COR-L47 (cell line): ENCODE measurements around the gene ATAT1.
"Not testable (repeated sequence)": the region's sequence is repeated elsewhere in the genome, so short reads cannot be mapped to it uniquely, and the experiment has no call there.

ENCODE experiments used
- DNase-seq: peaks from one replicate; lab custom pipeline; 2025; lab: John Stamatoyannopoulos, UW

ATAT1 gene

DNA sequence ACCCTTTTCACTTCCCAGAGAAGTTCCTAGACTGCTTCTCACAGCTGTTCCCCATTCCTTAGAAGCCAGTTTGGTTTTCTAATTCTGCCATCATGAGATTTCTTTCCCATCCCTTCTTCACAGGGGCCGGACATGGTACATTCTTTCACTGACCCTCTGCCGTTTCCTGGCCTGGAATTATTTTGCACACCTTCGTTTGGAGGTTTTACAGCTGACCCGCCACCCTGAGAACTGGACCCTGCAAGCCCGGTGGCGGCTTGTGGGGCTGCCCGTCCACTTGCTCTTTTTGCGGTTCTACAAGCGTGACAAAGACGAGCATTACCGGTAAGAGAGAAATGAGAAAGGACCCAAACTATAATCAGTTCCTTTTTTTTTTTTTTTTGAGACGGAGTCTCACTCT, 24.5 kb downstream of the ATAT1 start:
- no peak for DNase-seq

DNA sequence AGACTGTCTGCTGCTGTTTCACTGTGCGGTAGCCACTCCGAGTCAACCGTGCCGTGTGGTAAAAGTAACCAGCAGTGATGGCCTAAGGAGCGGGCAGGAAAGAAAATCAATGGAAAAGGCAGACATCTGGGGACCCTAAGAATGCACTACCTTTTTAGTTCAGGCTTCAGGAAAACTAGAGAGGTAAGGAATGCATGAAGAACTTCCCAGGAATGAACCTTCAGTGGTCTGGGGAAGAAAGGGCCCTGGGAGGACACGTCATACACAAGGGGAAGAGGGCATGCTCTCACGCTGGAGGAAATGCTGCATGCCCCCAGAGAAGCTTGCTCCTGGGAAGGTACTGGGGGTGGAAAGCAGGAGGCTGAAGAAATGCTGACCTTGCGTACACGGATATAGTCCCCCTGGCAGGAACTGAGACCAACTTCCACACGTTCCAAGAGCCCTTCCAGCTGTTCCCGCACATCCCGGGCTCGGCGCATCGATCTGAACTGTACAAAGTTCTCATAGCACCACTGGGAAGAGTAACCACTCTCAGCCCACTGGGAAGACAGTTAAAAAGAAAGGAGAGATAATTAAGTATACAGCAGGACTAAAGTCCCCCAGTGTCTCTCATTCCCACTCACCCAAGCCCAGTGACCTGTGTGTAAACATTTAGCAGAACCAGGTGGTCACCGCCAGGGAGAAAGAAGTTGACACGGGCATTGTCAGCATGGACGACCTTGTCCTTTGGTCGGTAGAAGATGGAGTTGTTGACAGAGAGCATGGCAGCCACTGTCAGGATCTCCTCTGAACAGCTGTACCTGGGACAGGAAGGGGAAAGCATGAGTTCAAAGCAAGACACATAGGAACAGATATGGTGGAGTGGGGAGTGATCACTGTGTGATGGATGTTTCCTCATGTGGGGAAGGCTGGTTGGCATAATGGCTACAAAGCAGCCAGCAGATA, 28.4 kb downstream of the ATAT1 start:
- DNase-seq: no peak

DNA sequence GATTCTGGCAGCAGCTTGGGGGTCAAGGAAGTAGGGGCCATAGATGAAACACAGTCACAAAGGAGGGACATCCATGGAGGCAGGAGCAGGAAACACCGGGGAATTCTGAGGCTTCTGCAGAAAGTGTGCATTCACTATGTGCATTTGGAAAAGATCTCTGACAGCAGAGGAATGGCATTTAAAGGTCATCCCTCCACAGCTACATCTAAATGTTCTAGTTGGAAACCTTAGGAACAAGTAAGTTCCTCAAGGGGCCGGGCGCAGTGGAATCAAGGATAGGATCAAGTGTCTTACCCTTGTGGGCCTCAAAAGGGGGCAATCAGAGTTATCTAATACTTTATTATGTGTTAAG, 29.0 kb downstream of the ATAT1 start:
- DNase-seq: no peak

DNA sequence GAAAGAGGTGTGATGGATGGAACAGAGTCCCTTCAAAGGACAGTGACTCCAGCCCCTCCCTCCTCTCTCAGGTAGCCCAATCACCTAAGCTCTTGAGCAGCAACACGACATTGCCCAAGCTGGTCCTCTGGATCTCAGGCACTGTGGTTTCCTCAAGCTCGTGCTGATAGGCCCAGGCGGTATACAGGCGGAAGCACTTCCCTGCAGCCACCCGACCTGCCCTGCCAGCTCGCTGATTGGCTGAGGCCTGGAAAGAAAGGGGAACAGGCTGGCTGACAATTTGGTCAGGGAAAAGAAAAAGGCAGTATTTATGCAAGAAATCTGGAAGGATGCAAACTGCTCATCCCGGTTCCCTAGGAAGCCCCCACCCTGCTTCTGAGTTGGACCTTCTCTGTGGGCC, 29.8 kb downstream of the ATAT1 start:
- no peak for DNase-seq

DNA sequence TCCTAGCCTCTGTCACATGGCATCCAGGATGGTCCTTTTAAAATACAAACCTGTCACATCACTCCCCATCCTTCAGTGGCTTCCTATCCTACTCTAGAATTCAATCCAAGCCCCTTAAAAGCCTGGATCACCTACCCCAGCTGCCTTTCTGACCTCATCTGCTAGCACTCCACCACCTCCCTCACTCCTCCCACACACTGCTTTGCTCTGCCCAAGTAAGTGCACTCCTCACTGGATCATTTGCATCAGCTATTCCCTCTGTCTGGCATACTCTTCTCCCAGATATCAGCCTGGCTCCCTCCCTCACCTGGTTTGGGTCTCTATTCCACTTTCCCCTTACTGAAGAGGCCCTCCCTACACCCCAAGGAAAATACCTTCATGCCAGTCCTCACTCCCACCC, 30.8 kb downstream of the ATAT1 start:
- DNase-seq: no peak

DNA sequence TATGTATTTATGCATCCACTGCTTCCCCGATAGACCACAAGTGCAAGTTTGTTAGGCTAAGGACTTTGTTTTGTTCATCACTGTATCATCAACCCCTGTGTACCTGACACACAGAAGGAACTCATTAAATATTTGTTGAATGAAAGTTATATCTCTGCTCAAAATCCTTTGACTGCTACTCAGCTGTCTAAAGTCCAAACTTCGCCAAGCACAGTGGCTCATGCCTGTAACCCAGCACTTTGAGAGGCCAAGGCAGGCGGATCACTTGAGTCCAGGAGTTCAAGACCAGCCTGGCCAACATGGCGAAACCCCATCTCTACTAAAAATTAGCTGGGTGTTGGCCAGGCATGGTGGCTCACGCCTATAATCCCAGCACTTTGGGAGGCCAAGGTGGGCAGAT, 31.2 kb downstream of the ATAT1 start:
- not testable (repeated sequence) for DNase-seq

DNA sequence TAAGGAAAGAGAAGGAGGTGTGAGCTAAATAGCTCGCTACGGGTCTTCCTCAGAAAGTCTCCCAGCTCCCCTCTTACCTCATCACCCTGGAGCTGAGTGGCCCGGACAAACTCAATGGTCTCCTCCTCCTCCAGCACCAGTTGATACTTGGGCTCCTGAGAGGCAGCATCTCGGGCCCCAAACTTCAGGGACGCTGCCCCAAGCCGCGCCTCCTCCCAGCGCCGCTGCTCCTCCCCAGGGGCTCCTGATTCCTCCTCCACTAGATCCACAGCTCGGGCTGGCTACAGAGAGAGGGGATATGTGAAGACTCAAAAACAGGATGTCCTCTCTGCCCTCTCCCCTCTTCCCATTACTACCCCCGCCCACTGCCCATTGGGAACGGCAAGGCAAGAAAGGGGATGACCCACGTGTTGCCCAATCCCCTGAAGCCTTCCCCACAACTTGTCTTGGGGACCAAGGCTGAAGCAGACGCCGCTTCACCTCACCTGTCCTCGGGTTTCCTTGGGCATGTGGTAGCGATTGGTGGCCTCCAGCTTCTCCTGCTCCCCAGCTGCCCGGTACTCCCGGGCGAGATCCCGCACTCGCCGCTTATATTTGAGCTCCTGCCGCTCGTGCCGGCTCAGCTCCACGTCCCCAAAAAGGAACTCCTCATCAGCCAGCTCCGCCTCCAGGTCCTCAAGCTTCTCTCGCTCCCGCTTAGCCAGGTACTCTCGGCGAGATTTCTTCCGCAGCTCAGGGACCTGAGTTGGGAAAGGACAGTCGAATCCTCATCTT, 38.5 kb downstream of the ATAT1 start:
- DNase-seq: no peak

DNA sequence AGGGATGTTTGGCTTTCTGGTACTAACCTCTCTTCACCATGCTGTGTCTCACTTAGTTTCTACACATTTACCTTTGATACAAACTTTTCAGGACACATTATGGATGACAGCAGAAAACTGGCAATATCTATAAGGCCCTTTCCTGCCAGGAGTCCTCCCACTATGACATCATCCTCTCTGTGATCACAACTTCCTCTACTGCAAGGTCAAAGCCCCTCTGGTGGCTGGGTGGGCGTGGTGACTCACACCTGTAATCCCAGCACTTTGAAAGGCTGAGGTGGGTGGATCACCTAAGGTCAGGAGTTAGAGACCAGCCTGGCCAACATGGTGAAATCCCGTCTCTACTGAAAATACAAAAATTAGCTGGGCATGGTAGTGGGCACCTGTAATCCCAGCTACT, 39.6 kb downstream of the ATAT1 start:
- not testable (repeated sequence) for DNase-seq

DNA sequence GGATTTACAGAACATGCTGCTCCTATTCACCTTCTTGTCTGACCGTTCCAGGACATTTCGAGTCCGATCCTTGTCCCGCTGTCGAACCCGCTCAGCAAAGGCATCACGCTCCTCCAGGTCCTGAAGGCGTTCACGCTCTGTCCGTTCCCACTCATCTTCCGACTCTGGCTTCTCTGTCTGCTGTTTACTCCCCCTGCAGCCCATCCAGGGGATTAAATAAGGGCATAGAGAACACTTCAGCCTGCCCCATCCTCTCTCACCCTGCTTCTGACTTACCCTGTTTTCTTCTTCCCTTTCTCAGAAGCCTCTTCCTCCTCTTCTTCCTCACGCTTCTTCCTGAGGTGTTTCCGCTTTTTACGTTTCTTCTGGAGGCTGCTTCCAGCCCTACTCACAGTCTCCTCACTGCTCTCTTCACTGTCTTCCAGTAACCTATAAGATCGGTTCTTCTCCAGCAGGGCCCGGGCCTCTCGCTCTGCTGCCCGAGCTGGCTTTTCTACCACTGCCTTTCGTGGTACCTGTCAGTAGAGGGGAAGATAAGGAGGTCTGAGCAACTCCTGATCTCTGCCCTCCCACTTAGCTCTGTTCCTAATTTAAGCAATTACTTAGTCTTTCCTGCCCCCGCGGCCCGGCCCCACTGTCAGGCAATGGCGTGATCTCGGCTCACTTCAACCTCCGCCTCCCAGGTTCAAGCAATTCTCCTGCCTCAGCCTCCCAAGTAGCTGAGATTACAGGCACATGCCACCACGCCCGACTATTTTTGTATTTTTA, 44.3 kb downstream of the ATAT1 start:
- DNase-seq: no peak

DNA sequence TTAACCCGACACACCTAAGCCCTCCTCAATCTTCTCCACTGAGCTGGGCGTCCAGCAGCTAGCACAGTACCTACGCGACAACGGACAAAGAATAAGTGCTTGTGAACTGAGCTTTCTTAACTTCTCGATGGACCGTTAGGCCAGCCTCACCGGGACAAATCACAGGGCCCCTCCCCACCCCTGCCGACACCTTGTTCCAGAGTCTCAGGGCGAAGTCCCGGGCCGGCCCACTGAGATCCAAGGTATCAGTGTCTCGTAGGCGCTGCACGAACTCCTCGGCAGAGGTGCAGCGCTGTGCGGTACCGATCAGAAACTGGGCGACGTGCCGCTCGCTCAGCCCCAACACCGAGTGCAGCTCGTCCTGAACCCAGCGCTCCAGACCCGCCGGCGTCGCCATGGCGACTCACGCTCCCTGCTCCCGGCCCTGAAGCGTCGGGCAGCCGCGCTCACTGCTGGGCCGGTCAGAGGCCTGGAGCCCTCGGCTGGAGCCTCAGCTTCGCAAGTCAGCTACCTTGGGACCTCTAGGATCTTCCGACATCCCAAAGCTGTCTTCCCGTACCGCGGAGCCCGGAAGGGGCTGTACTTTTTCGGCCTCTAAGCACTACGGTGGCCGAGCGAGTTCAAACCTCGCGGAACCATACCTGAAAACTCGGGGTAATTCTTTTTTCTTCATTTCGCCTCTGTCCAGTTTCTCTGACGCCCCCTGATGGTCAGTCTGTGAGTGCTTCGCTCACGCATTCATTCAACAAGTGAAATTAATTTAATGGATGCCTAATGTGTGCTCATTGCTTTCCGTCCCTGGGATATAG, 46.0 kb downstream of the ATAT1 start, which contains the start of gene DHX16:
DHX16 (minus strand) TSS at position 562 of the 809 bp plus-strand sequence; CDS start at position 397, 165 bp downstream.
- DNase-seq: peak; percentile 94

DNA sequence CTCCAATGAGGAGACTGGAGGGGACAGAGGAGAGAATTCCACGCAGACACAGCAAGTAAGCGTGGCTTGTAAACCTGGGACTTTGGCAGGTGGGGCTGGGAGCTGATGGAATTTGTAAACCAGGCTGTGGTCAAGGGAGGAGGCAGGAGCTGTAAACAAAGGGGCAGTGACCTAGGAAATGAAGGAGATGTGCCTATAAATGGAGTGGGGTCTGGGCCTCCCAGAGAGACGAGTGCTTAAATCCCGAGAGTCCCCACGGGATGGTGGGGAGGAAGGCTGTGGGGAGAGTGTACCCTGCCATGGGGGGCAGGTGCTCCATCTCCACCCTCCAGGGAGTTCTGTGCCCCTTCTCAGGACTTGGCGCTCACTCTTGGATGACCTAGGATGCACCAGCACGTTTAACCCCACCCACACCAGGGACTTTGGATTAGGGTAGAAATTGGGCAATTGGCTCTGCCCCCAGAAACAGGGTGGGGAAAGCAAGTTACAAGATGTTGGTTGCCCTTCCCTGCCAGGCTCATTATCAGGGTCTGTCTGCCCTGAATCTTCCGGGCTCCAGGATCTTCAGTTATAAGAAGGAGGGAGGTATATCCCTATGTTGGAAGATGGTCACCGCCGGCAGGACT, 50.1 kb downstream of the ATAT1 start:
- DNase-seq: no peak

DNA sequence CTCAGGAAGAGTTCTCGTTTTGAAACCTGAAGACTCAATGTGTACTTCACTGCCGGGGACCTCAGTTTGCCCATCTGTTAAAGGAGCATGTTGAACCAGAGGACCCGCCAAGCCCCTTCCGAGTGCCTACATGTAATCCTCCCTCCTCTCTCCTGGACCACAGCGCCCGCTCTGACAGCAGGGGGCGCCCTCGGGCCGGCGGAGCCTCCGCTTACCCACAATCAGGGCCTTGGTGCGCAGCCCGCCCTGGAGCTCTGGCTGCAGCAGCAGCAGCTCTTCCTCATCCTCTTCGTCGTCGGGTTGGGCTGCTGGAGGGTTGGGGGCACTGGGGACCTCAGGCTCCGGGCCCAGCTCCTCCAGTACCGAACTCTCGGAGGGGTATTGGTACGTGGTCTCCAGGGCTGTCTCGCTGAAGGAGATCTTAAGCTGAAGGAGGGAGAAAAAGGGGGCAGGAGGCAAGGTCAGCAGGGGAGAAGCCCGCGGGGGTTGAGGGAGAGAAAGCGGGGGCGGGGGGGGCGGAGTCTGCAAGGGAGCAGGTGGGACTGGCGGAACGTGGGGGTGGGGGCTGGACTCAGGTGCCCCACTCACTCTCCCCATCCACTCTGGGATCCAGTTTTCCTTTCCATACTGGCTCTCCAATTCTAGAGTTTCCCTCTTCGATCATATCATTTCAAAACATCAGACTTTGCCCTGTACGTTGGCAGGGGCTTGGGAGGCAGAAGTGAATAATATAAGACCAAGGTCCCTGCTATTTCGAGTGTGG, 52.5 kb downstream of the ATAT1 start:
- DNase-seq: peak; percentile 51

DNA sequence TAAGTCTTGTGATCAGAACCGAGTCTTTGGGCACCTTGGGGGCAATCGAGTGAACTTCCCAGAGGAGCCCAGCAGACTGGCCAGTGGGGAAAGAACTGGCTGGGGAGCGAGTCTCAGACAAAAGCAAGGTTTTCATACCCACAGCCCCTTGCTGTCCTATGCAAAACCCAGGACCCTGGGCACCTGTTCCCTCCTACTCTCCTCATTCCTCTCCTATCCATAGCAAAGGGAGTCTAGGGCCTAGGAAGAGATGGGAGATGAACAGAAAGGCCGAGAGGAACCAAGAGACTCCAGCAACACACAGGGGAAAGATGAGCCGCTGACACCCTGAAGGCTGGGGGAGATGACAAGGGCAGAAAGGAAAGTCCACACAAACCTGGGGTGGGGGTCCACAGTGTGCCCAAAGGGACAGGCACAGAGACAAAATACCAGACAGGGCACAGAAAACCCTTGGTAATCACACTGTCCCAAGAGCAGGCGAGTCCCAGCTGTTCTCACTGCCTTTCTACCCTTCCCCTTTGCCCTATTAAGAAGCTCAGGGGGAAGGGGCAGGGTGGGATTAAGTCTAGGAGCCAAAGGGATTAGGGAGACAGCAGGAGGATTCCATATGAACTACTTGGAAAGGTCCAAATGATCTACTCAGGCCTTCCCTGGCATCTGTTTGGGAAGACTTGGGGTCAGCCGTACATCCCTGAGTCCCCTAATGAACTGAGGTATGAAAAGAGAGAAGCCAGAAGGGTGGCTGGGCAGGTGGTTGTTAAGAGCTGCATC, 53.3 kb downstream of the ATAT1 start:
- DNase-seq: no peak

DNA sequence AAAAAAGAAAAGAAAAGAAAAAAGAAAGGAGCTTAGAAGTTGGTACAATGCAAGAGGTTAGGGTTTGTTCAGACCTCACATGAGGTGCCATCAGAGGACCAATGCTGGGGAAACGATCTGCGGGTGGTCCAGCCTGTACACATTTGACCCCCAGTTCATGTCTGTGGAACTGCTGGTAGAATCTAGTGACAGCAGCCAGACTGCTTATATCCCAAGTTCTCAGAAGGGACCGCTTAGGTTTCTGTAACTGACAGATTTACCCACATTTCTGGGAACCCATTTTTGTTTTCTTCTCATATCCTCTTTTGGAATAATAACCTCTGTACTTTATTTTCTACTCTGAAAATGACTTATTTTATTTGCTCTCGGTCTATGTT, 55.1 kb downstream of the ATAT1 start:
- no peak for DNase-seq

DNA sequence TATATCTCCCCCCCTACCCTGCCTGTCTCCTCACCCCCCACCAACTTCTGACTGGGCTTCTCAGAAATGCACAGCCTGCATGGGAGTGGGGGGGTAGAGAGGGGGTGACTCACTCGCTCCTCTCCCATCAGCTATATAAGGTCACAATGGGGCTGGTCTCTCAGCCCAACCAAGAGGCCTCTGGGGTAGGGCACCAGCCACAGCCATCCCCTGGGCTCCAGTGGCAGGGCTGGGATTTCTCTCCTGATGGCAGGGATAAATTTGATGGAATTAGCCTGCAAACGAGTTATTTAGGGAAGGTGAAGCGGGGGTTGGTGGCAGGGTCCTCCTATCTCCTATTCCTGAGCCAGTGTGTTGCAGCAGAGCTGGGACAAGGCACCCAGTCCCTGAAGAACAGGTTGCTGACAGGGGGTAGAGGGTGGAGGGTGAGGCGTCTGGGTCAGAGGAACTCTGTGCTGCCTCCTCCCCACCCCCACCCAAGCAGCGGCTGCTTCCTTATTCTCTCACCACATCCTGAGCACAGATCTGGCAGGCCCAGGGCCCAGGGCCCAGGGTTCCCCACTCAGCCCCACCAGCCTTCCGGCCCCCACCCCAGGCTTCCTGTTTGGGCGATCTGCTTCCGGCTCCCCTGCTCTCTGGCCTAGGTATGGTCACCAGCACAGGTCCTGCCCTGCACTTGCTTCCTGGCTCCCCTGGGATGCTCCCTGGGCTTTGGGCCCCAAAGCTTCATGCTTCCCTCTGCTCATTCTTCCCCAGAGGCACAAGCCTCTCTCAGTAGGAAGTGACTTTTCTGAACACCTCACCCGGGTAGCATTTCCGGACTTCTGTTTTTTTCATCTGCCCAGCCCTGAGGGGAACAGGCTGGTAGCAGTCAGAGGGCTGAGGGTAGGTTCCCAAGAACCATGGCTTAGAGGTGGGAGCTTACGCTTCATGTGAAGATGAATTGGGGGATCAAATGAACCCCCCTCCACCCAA, 55.8 kb downstream of the ATAT1 start:
- no peak for DNase-seq

DNA sequence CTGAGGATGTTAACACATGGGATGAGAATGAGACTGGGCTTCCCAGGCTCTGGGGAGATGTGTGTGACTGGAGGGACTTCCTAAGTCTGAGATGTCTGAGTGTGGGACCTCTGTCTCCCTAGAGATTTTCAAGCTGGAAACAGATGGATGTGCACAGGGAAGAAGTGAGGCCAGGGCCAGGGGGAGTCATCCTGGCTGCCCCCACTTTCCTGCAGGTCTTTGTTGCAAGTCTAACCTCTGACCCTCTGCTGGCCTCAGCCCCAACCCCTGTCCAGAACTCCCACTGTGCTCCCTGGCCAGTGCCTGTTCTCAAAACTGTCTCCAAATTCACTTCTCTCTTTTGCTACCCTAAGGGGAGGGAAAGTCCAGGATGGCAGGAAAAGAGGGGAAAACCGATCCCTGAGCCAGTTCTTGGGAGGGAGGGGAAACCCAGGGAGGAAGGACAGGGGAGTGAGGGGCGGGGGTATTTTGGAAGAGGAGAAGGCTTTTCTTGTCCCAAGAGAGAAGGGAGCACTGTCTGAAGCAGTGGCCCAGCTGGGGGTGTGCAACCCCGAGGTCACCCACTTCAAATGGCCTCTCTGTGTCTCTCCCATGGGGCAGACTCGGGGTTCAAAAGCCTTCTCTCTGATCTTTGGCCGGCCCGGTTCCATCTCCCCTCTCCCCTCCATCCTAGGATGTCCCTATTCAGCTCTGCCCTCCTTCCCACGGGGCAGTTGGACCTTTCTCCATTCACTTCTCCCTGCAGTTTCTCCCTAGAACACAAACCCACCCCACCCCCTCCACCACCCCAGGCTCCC, 56.7 kb downstream of the ATAT1 start:
- DNase-seq: no peak

DNA sequence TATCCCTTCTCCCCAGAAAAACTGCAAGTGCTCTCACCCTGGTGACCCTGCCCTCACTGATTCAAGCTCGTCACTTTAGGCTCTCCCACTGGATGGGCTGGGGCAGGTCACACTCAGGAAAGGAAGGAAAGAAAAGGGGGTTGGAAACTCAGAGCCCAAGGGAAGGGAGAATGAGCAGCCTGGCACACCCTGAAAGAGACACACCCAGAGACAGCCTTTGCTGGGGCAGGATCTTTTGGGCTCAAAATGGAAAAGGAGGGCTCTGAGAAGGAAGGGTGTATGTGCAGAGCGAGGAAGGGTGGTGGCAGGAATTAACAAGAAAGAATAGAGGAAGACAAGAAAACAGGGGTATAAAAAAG, 57.3 kb downstream of the ATAT1 start:
- DNase-seq: no peak
